ENCODE results near the gene ATP11A. TPM values are rescaled to one million over a fixed set of nuclear protein-coding genes. Genes with fewer than 3 reads are reported as not detected.

The ATP11A gene
- total RNA-seq, 1 donor from 2014 or later, result 114 TPM

DNA sequence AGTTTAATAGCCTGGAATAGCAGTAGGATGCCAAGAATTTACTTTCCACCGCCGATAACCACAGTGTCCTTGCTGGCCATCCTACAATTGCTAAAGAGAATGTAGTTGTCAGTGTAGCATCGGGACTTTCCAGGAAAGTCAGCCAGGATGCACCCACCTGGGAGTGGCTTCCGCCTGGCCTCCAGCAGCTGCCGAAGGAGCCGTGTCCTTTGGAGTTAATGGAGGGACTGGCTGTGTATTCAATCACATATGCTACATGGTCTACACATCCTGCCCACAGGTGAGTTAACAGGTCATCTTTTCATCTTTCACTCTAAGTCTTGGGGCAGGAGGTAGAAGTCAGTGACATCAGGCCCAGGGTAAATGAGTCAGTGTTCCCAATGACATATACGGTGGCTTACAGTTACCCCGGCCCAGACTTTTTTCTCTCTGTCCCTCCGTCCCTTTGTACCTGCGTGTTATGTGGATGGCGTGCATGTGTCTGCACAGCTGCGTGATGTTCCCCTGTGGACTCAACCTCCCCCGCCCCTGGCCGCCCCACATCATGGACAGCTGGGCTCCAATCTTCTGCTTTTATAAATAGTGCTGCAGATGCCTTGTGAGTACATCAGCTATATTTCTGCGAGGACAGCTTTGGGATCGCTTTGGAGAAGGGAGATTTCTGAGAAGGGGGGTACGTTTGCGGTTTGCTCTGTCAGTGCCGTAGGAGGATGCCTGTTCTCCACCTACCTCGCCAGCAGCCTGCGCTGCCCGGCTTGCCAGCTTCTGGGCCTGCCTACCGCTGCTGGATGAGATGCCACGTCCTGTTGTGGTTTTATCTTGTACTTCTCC, 63.1 kb downstream of the ATP11A start:
- H3K9me3 Mint-ChIP-seq, result no peaks in the 10 kb centered on the region
- H3K27me3 Mint-ChIP-seq (ENCODE audit: low read depth), result no peaks in the 10 kb centered on the region
- H3K36me3 Mint-ChIP-seq, result peaks cover 12% of the 10 kb centered on the region
- no peak overlapping the region for H3K4me3 Mint-ChIP-seq
- DNase-seq (ENCODE audit: low spot score in 2 of 2, unreplicated experiment in 2 of 2), result no peak
- H3K4me1 Mint-ChIP-seq, result peaks cover 27% of the 10 kb centered on the region
- TF ChIP-seq, protein P1, sequence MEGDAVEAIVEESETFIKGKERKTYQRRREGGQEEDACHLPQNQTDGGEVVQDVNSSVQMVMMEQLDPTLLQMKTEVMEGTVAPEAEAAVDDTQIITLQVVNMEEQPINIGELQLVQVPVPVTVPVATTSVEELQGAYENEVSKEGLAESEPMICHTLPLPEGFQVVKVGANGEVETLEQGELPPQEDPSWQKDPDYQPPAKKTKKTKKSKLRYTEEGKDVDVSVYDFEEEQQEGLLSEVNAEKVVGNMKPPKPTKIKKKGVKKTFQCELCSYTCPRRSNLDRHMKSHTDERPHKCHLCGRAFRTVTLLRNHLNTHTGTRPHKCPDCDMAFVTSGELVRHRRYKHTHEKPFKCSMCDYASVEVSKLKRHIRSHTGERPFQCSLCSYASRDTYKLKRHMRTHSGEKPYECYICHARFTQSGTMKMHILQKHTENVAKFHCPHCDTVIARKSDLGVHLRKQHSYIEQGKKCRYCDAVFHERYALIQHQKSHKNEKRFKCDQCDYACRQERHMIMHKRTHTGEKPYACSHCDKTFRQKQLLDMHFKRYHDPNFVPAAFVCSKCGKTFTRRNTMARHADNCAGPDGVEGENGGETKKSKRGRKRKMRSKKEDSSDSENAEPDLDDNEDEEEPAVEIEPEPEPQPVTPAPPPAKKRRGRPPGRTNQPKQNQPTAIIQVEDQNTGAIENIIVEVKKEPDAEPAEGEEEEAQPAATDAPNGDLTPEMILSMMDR (IDR thresholded peaks at IDR 0.05; ENCODE audit: unreplicated experiment), result no peak
- H3K27ac Mint-ChIP-seq, result peak overlapping the region; percentile 73

DNA sequence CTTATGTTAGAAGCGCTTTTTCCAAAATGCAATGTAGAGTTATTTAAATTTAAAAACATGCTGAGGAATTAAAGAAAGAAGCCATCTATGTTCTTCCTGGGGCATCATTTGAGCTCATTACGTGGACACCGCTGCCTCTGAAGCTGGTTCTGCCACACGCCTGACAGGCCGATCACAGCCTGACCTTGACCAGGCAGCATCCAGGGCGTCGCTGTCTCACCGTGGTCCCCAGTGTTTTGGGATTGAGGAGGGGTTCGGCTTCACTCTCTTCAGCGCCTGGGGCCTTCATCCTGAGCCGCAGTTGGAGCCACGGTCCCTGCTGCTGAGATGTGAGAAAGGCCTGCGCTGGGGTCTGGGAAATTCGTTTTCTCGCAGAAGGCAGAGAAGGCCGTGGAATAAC, 64.0 kb downstream of the ATP11A start:
- Mint-ChIP-seq H3K4me3 (no peak overlapping the region), H3K27me3 (ENCODE audit: low read depth) (no peaks in the 10 kb centered on the region), H3K27ac (no peak overlapping the region), H3K4me1 (peaks cover 27% of the 10 kb centered on the region), H3K9me3 (peaks cover 3% of the 10 kb centered on the region), H3K36me3 (peaks cover 15% of the 10 kb centered on the region)
- TF ChIP-seq, protein P1 (IDR thresholded peaks at IDR 0.05; ENCODE audit: unreplicated experiment), result no peak
- no peak for DNase-seq (ENCODE audit: low spot score in 2 of 2, unreplicated experiment in 2 of 2)

DNA sequence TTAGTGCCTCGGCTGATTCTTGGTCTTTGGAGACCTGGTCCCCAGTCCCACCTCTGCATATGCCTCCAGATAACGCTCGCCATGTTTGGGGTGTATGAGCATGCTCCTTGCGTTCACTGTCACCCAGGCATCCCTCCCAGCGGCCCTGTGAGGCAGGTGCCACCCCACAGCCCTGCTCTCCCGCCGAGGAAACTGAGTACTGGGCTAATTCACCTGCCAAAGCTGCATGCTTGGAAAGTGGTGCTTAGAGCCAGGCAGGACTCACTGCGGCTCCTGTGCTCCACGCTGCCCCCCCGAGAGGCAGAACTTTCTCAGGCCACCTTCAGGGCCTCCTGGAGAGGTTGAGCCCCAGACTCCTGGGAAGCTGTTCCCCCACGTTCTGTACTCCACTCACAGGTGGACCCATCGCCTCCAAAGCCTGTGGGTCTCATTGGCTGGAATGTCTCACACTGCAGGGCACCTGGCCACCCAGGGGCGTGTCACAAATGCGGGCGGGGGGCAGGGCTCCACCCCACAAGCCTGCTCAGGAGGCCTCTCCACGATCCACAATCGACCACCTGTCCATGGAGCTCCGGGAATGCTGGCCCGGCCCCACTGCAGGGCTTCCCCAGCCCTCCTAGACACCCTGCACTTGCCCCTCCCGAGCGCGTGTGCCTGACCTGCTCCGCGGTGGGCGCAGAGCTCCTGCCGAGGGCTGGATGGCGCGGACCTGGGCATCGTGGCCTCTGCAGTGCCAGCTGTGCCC, 64.6 kb downstream of the ATP11A start:
- no peak for DNase-seq (ENCODE audit: low spot score in 2 of 2, unreplicated experiment in 2 of 2)
- H3K27me3 Mint-ChIP-seq (ENCODE audit: low read depth), result no peaks in the 10 kb centered on the region
- no peak overlapping the region for H3K27ac Mint-ChIP-seq
- TF ChIP-seq, protein P1 (IDR thresholded peaks at IDR 0.05; ENCODE audit: unreplicated experiment), result no peak
- H3K9me3 Mint-ChIP-seq, result peaks cover 4% of the 10 kb centered on the region
- peaks cover 20% of the 10 kb centered on the region for H3K36me3 Mint-ChIP-seq
- no peak overlapping the region for H3K4me3 Mint-ChIP-seq
- peaks cover 24% of the 10 kb centered on the region for H3K4me1 Mint-ChIP-seq

DNA sequence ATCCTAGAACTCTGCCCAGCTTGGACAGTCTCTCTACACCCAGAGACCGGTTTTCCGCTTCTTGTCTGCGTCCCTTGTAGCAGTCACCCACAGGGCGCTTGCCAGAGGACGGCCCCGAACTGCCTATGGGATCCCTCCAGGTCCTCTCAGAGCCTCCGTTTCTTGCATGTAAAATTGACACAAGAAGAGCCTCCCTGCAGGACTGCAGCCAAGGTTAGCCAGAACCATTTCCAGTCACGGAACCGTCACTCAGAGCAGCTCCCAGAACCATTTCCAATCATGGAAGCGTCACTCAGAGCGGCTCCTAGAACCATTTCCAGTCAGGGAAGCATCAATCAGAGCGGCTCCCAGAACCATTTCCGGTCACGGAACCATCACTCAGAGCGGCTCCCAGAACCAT, 65.5 kb downstream of the ATP11A start:
- DNase-seq (ENCODE audit: low spot score in 2 of 2, unreplicated experiment in 2 of 2), result no peak
- TF ChIP-seq, protein P1 (IDR thresholded peaks at IDR 0.05; ENCODE audit: unreplicated experiment), result no peak
- Mint-ChIP-seq H3K4me3 (no peak overlapping the region), H3K36me3 (peaks cover 20% of the 10 kb centered on the region), H3K9me3 (peaks cover 4% of the 10 kb centered on the region), H3K27ac (no peak overlapping the region), H3K27me3 (ENCODE audit: low read depth) (no peaks in the 10 kb centered on the region), H3K4me1 (peaks cover 26% of the 10 kb centered on the region)

DNA sequence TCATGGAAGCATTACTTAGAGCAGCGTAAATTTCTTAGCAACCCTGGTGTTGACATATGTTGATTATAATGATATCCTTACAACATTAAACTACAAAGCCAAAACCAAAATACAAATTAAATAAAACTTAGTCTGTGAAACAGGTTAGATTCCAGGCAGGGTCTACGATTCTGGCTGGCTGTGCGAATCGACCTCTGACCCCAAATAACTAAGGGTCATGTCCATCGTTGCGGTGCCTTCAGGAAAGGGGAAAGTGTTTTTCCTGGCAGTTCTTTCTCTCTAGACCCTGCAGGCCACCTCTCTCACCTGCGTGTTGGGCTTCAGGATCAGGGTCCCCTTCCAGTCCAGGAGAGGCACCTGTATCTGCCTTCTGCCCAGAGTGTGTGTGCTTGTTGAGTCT, 66.2 kb downstream of the ATP11A start:
- TF ChIP-seq, protein P1 (IDR thresholded peaks at IDR 0.05; ENCODE audit: unreplicated experiment), result no peak
- no peak overlapping the region for H3K4me3 Mint-ChIP-seq
- no peak overlapping the region for H3K27ac Mint-ChIP-seq
- no peak for DNase-seq (ENCODE audit: low spot score in 2 of 2, unreplicated experiment in 2 of 2)
- H3K9me3 Mint-ChIP-seq, result peaks cover 4% of the 10 kb centered on the region
- no peaks in the 10 kb centered on the region for H3K27me3 Mint-ChIP-seq (ENCODE audit: low read depth)
- peaks cover 31% of the 10 kb centered on the region for H3K4me1 Mint-ChIP-seq
- peaks cover 20% of the 10 kb centered on the region for H3K36me3 Mint-ChIP-seq
